SU-DHL-6 (cell line): ENCODE results near the gene GZMH.
"Not testable (repeated sequence)": the region's sequence is repeated elsewhere in the genome, so short reads cannot be mapped to it uniquely, and the experiment has no call there.

Experiments used
- H2AFZ ChIP-seq: fragments of 200-600 bp; sonication (generic); 2 replicates; pipeline ENCODE4 v1.6.1; 2014; ENCODE audit warnings: low read depth, mild to moderate bottlenecking, moderate library complexity, mixed read lengths, antibody characterized with exemption, low read length; ENCODE audit not compliant: severe bottlenecking
- H3F3A ChIP-seq: fragments of 200-600 bp; shearing (Covaris generic); 2 replicates; pipeline ENCODE4 v1.6.0; 2016; ENCODE audit warnings: antibody characterized with exemption, mild to moderate bottlenecking; ENCODE audit not compliant: insufficient read depth
- H3K27ac ChIP-seq: fragments of 200-600 bp; sonication (generic); 2 replicates; pipeline ENCODE4 v1.5.1; 2016; ENCODE audit warnings: low read depth, mild to moderate bottlenecking, low read length, moderate library complexity, mixed read lengths
- H3K27me3 ChIP-seq: fragments of 200-600 bp; sonication (generic), shearing (Covaris generic); 2 replicates; pipeline ENCODE4 v1.6.0; 2014; ENCODE audit warnings: mild to moderate bottlenecking, low read length
- H3K36me3 ChIP-seq: fragments of 200-600 bp; sonication (generic); 2 replicates; pipeline ENCODE4 v1.6.1; 2014; ENCODE audit warnings: mild to moderate bottlenecking, low read length, mixed read lengths
- H3K4me2 ChIP-seq: fragments of 300-600, 200-600 bp; shearing (Covaris generic), sonication (generic); 2 replicates; pipeline ENCODE4 v1.6.0; 2014; ENCODE audit warnings: low read length, low read depth, mild to moderate bottlenecking; ENCODE audit not compliant: poor library complexity, severe bottlenecking
- H3K4me3 ChIP-seq: fragments of 200-600 bp; sonication (generic); 2 replicates; pipeline ENCODE4 v1.5.1; 2014; ENCODE audit warnings: antibody characterized with exemption, low read length, mild to moderate bottlenecking, mixed read lengths; ENCODE audit not compliant: insufficient read depth, poor library complexity, severe bottlenecking
- H3K79me2 ChIP-seq: fragments of 200-600 bp; sonication (generic); 2 replicates; pipeline ENCODE4 v1.6.1; 2014; ENCODE audit warnings: mild to moderate bottlenecking, low read length, moderate library complexity; ENCODE audit not compliant: insufficient read depth
- H3K9ac ChIP-seq: fragments of 200-600 bp; sonication (generic); 2 replicates; pipeline ENCODE4 v1.7.0; 2014; ENCODE audit warnings: mild to moderate bottlenecking, low read length
- H3K9me2 ChIP-seq: fragments of 200-600 bp; sonication (generic); replicated peaks from 2 replicates; pipeline ENCODE4 v1.6.1; 2014; ENCODE audit warnings: low read length; ENCODE audit not compliant: insufficient read depth
- H3K9me3 ChIP-seq: fragments of 200-600 bp; sonication (generic); 2 replicates; pipeline ENCODE4 v1.6.1; 2014; ENCODE audit warnings: low read length, mixed read lengths; ENCODE audit not compliant: insufficient read depth
- H4K20me1 ChIP-seq: fragments of 200-600 bp; sonication (generic); 2 replicates; pipeline ENCODE4 v1.6.1; 2014; ENCODE audit warnings: low read depth, mild to moderate bottlenecking, antibody characterized with exemption, low read length, moderate library complexity, mixed read lengths
- CTCF ChIP-seq: fragments of 200-600 bp; sonication (generic); IDR thresholded peaks from one replicate; pipeline ENCODE4 v1.5.1; 2017; ENCODE audit warnings: antibody characterized with exemption, mild to moderate bottlenecking, low read length, moderate library complexity; ENCODE audit not compliant: insufficient read depth, poor library complexity, severe bottlenecking
- EZH2phosphoT487 ChIP-seq: fragments of 200-600 bp; sonication (generic), shearing (Covaris generic); conservative IDR thresholded peaks from 2 replicates; pipeline ENCODE4 v1.6.1; 2018; ENCODE audit warnings: mild to moderate bottlenecking, antibody characterized with exemption, low read length, moderate library complexity, mixed read lengths

GZMH gene

GRCh38 chr14:24609655-24610344 is at the start of gene GZMH:
Gene GZMH (minus strand): TSS chr14:24609685. CDS start chr14:24609613, 72 bp downstream.
- H3K9me3 ChIP-seq: no peaks in the 10 kb centered on the region
- H3K9me2 ChIP-seq: no peaks in the 10 kb centered on the region
- H3K27me3 ChIP-seq: no peaks in the 10 kb centered on the region
- H4K20me1 ChIP-seq: no peaks in the 10 kb centered on the region
- TF ChIP-seq CTCF: no peak
- no peak for TF ChIP-seq EZH2phosphoT487
- H3K27ac ChIP-seq: no peak within 1 kb of the TSS
- no peak within 1 kb of the TSS for H3K9ac ChIP-seq
- H3K4me3 ChIP-seq: no peak within 1 kb of the TSS
- no peaks in the 10 kb centered on the region for H3F3A ChIP-seq
- H3K4me2 ChIP-seq: no peak within 1 kb of the TSS
- H3K79me2 ChIP-seq: no peaks in the 10 kb centered on the region
- H3K36me3 ChIP-seq: no peaks in the 10 kb centered on the region
- H2AFZ ChIP-seq: no peak within 1 kb of the TSS

- H3K27me3 ChIP-seq, H3F3A ChIP-seq, H4K20me1 ChIP-seq, H3K27ac ChIP-seq, H3K79me2 ChIP-seq, H3K36me3 ChIP-seq, H3K4me2 ChIP-seq, H3K9ac ChIP-seq, H3K9me2 ChIP-seq, H3K9me3 ChIP-seq, H2AFZ ChIP-seq, H3K4me3 ChIP-seq: not testable (repeated sequence)
Measured at GRCh38 chr14:24648361-24648760, 38.9 kb upstream of the GZMH start.

GRCh38 chr14:24639905-24640304 is 30.4 kb upstream of the GZMH start:
- no peak overlapping the region for H3K4me3 ChIP-seq
- H3F3A ChIP-seq: no peaks in the 10 kb centered on the region
- H3K9me2 ChIP-seq: no peaks in the 10 kb centered on the region
- H3K9ac ChIP-seq: no peak overlapping the region
- no peaks in the 10 kb centered on the region for H3K79me2 ChIP-seq
- no peak overlapping the region for H2AFZ ChIP-seq
- no peak for TF ChIP-seq EZH2phosphoT487
- no peak for TF ChIP-seq CTCF
- H3K36me3 ChIP-seq: no peaks in the 10 kb centered on the region
- no peaks in the 10 kb centered on the region for H3K27me3 ChIP-seq
- no peaks in the 10 kb centered on the region for H3K9me3 ChIP-seq
- no peak overlapping the region for H3K27ac ChIP-seq
- H3K4me2 ChIP-seq: no peak overlapping the region
- H4K20me1 ChIP-seq: no peaks in the 10 kb centered on the region

- TF ChIP-seq CTCF (no peak), EZH2phosphoT487 (no peak)
- H3K79me2 ChIP-seq: no peaks in the 10 kb centered on the region
- H4K20me1 ChIP-seq: no peaks in the 10 kb centered on the region
- no peaks in the 10 kb centered on the region for H3K9me2 ChIP-seq
- H3K4me2 ChIP-seq: no peak overlapping the region
- no peak overlapping the region for H3K4me3 ChIP-seq
- no peak overlapping the region for H3K9ac ChIP-seq
- no peaks in the 10 kb centered on the region for H3K36me3 ChIP-seq
- H3F3A ChIP-seq: no peaks in the 10 kb centered on the region
- no peak overlapping the region for H2AFZ ChIP-seq
- H3K9me3 ChIP-seq: no peaks in the 10 kb centered on the region
- no peak overlapping the region for H3K27ac ChIP-seq
- no peaks in the 10 kb centered on the region for H3K27me3 ChIP-seq
Measured at GRCh38 chr14:24639270-24639669, 29.8 kb upstream of the GZMH start.
